Measurements from ENCODE around the gene HPN.
"Not testable (repeated sequence)": the region's sequence is repeated elsewhere in the genome, so short reads cannot be mapped to it uniquely, and the experiment has no call there.

Gene HPN

DNA sequence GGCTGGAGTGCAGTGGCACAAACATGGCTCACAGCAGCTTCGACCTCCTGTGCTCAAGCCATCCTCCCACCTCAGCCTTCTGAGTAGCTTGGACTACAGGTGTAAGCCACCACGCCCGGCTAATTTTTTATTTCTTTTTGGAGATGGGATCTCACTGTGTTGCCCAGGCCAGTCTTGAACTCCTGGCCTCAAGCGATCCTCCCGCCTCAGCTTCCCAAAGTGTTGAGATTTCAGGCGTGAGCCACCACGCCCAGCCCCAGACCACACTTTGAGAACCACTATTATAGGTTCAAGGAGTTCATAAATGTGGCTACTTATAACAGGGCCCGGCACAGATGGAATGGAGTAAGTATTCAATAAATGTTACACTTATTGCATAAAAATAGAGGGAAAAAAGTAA is 14.5 kb upstream of the HPN start:
- H3K9me3 ChIP-seq = no peaks in the 10 kb centered on the region
- DNase-seq = no peak
- no peak overlapping the region for H3K4me3 ChIP-seq (ENCODE audit: low read depth, low read length)
- peaks cover 15% of the 10 kb centered on the region for H3K27me3 ChIP-seq
- H3K4me1 ChIP-seq = no peaks in the 10 kb centered on the region
- H3K36me3 ChIP-seq = peaks cover 43% of the 10 kb centered on the region
- TF ChIP-seq, protein P1, sequence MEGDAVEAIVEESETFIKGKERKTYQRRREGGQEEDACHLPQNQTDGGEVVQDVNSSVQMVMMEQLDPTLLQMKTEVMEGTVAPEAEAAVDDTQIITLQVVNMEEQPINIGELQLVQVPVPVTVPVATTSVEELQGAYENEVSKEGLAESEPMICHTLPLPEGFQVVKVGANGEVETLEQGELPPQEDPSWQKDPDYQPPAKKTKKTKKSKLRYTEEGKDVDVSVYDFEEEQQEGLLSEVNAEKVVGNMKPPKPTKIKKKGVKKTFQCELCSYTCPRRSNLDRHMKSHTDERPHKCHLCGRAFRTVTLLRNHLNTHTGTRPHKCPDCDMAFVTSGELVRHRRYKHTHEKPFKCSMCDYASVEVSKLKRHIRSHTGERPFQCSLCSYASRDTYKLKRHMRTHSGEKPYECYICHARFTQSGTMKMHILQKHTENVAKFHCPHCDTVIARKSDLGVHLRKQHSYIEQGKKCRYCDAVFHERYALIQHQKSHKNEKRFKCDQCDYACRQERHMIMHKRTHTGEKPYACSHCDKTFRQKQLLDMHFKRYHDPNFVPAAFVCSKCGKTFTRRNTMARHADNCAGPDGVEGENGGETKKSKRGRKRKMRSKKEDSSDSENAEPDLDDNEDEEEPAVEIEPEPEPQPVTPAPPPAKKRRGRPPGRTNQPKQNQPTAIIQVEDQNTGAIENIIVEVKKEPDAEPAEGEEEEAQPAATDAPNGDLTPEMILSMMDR (IDR thresholded peaks at IDR 0.05; ENCODE audit: low read depth, low read length) = no peak

DNA sequence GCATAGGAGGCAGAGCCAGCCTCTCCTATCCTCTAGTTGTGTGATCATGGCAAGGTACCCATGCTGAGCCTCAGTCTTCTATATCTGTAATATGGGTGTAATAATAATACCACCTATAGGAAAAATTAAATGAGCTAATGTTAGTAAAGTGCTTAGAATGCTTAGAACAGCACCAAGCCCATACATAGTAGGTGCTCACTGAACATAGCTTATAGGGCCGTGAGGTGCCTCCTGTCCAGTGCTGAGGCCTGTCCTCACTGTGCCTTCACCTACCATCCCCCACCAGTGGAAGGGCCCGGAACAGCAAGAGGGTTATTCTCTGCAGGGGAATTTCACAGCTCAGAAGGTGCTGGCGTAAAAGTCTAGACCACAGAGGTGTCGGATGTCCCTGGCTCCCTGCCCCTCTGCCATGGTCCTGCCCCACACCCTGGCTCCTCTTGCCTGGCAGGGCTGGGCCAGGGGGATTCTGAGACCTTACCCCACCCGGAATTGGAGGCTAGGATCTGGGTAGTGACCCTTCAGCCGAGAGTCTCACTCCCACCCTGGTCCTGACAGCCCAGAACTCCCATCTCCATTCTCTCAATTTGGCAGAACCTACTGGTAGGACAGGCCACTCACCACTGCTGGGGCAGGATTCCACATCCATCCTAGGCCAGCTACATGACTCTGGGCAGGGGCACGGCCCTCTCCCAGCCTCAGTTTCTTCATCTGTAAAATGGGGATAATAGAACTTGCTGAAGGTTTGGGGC is 13.5 kb upstream of the HPN start:
- TF ChIP-seq, protein P1 (IDR thresholded peaks at IDR 0.05; ENCODE audit: low read depth, low read length) = no peak
- no peak for DNase-seq
- H3K4me3 ChIP-seq (ENCODE audit: low read depth, low read length) = no peak overlapping the region
- no peaks in the 10 kb centered on the region for H3K9me3 ChIP-seq
- H3K36me3 ChIP-seq = peaks cover 37% of the 10 kb centered on the region
- H3K4me1 ChIP-seq = no peaks in the 10 kb centered on the region
- H3K27me3 ChIP-seq = peaks cover 17% of the 10 kb centered on the region

DNA sequence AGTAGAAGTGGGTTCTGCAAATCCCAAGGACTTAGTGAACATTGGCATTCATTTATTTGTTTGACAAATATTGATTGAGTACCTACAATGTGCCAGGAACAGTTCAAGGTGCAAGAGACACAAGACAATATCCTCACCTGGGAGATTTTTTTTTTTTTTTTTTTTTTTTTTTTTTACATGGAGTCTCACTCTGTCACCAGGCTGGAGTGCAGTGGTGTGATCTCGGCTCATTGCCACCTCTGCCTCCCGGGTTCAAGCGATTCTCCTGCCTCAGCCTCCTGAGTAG is 13.0 kb upstream of the HPN start:
- Histone ChIP-seq H3K27me3 (peaks cover 17% of the 10 kb centered on the region), H3K36me3 (peaks cover 33% of the 10 kb centered on the region)

GRCh38 chr19:35029275-35029736 is 12.2 kb upstream of the HPN start:
- not testable (repeated sequence) for DNase-seq; H3K4me3 ChIP-seq (ENCODE audit: low read depth, low read length); H3K9me3 ChIP-seq; H3K4me1 ChIP-seq
- Histone ChIP-seq H3K36me3 (peaks cover 26% of the 10 kb centered on the region), H3K27me3 (peaks cover 17% of the 10 kb centered on the region)

More for the DNA sequence above, 13.0 kb upstream of the HPN start:
- H3K9me3 ChIP-seq; DNase-seq; H3K4me1 ChIP-seq; H3K4me3 ChIP-seq (ENCODE audit: low read depth, low read length): not testable (repeated sequence)

DNA sequence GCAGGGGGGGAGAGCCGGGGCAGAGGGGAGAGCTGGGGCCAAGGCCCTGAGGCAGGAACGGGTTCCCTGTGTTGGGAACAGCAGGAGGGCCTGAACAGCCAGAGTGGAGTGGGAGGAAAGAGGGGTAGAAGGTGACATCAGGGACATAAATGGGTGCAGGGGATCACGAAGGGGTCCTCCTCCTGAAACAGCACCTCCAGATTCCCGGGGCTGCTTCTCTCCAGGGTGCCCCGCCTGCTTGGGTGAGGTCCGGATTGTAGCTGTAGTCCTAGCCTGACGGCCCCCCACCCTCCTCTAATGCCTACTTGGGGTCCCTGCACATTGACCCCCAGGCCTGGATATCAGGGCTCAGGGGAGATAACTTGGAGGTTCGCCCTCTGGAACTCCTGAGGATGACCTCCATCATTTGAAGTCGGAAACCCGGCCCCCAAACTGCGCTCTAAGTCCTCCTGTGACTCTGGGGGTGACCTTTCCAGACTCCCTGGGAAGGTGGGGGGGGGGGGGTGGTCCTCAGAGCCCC is 11.7 kb upstream of the HPN start:
- peaks cover 17% of the 10 kb centered on the region for H3K27me3 ChIP-seq
- peak overlapping the region; percentile 25; the same call in 1 of the 2 replicates for H3K4me3 ChIP-seq (ENCODE audit: low read depth, low read length)
- no peaks in the 10 kb centered on the region for H3K4me1 ChIP-seq
- H3K36me3 ChIP-seq = peaks cover 25% of the 10 kb centered on the region
- TF ChIP-seq, protein P1 (IDR thresholded peaks at IDR 0.05; ENCODE audit: low read depth, low read length) = no peak
- no peaks in the 10 kb centered on the region for H3K9me3 ChIP-seq
- no peak for DNase-seq

DNA sequence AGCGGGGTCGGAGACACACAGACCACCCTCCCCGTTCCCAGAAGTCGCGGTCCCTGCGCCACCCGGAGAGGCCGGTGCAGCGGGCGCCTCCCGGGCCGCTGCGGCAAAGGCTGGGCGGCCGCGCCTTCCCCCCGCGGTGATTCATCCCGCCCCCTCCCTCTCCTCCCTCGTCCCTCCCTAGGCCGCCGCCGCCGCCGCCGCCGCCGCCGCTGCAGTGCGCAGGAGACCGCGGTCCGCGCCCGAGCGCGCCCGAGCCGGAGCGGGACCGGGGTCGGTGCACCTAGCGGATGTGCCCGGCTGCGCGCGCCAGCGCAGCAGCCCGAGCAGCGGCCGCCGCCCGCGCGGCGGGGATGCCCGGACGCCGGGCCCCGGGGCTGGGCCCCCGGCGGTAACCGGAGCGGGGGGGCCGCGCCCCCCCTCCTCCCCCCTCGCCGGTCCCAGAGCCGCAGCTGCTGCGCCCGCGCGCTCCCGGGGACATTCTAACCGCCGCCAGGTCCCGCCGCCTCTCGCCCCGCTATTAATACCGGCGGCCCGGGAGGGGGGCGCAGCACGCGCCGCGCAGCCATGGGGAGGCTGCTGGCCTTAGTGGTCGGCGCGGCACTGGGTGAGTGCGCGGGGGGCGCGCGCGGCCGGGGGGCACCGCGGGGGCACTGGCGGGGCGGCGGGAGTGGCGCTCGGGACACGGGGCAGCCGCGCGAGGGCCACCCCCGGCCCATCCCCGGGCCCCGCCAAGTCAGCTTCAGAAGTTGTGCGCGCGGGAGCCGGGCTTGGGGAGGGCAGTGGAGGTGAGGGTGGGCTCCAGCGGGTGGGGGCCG is 11.1 kb upstream of the HPN start, which contains the start of gene SCN1B:
Gene SCN1B (plus strand): TSS at position 214 of the 815 bp plus-strand sequence. CDS start 351 bp downstream, at position 565.
- no peaks in the 10 kb centered on the region for H3K4me1 ChIP-seq
- H3K36me3 ChIP-seq = peaks cover 19% of the 10 kb centered on the region
- peaks cover 17% of the 10 kb centered on the region for H3K27me3 ChIP-seq
- no peaks in the 10 kb centered on the region for H3K9me3 ChIP-seq
- peak; percentile 75 for DNase-seq
- peak within 1 kb of the TSS; percentile 29; the same call in 1 of the 2 replicates for H3K4me3 ChIP-seq (ENCODE audit: low read depth, low read length)
- TF ChIP-seq, protein P1 (IDR thresholded peaks at IDR 0.05; ENCODE audit: low read depth, low read length) = no peak

Data from BE2C (cell line).